22Rv1 (cell line): ENCODE results near the gene CNTNAP4.

Experiments used
- H3K27ac ChIP-seq: fragments of 450-650 bp; 2 replicates; pipeline ENCODE4 v1.5.1; 2017
- CTCF ChIP-seq: fragments of 450-650 bp; IDR thresholded peaks from 2 replicates; pipeline ENCODE4 v1.5.1; 2017; ENCODE audit warnings: mild to moderate bottlenecking
- ZFX ChIP-seq: fragments of 450-650 bp; IDR thresholded peaks from 2 replicates; pipeline ENCODE4 v1.6.1; 2017; ENCODE audit warnings: antibody characterized with exemption, borderline replicate concordance

The CNTNAP4 gene

DNA sequence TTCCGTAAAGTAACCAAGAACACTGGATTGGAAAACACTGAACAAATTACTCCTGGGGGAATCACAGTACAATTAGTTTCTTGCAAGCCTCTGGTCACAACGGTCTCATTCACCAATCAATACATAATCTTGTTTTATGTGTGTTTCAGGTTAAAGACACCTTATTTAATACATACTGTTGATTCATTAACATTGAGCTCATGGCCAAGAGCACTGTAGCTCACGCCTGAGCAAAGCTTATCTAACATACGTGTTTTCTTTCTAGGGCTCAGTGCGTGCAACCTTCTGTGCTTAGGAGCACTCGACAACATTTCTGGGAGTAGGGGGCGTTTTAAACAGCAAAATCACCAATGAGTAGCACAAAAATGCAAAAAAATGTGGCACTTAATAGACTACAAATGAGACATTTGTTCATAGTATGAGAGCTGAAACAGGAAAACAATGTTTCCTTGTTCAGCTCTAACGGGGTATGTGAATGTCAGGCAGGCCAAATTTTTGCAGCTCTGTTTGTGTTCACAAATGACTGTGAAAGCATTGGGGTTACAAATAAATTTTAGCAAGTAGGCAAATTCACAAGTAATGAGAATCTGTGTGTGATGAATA is 206.2 kb downstream of the CNTNAP4 start:
- no peak overlapping the region for H3K27ac ChIP-seq
- TF ChIP-seq ZFX: no peak
- no peak for TF ChIP-seq CTCF

- H3K27ac ChIP-seq: no peak overlapping the region
- no peak for TF ChIP-seq CTCF
- TF ChIP-seq ZFX: no peak
Observed at GRCh38 chr16:76484020-76484419, 206.8 kb downstream of the CNTNAP4 start.

DNA sequence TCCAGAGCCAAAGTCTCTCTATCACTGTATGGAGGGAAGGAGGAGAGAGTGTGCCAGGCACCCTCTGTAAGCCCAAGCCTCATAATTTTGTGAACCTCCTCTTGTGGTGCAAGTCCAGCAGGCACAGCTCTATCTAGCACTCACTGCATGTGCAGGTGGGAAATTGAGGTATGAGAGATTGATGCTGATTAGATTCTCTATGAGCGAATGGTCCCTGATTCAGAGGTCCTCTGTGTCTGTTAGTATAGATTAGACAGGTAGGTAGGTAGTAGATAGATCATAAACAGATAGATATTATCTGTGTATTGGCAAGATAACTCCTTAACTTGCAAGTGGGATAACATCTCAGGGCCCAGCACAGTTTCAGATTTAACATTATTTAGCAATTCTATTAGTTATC is 209.5 kb downstream of the CNTNAP4 start:
- TF ChIP-seq CTCF: no peak
- no peak for TF ChIP-seq ZFX
- no peak overlapping the region for H3K27ac ChIP-seq

DNA sequence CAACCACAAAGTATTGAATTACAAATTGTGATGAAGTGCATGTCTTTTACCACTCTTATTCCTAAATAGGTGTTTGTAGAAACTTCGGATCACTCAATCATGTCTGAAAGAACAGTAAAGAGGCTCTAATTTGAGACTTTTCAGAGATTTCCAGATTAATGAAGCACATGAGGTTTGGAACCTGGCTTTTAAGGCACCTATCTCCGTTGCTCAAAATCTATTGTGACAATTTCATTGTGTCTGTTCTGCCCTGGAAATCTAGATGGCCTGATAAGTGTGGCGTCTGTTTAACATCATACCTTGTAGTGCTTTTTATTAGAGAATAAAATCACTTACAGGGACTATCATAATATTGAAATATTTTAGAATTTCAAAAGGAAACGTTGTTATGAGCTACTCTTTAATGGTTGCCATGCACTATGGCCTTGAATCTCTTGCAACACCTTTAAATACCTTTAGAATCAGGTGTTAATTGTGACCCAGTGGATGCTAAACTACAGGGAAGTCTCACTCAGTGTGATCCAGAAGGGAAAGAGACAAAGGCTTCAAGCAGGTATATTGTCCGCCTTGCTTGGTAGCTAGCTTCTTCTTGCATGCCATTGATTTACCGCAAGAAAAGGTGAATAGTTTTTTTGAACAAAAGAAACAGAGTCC is 210.3 kb downstream of the CNTNAP4 start:
- H3K27ac ChIP-seq: no peak overlapping the region
- TF ChIP-seq CTCF (no peak), ZFX (no peak)

DNA sequence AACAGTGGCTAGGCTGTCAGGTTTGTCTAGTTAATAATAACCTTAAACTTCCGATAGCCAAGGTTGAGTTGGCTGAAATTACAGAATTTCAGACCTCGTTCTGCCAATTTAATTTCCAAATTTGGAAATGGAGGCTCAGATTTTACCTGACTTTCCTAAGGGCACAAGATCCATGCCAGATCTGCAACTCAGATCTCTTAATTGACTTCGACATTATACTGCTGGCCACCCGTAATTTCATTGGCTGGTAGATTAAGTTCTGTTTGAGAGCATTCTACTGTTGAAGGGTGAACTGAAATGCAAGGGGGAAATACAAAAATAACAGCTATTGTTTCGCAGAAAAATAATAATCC is 210.8 kb downstream of the CNTNAP4 start:
- no peak for TF ChIP-seq CTCF
- no peak for TF ChIP-seq ZFX
- no peak overlapping the region for H3K27ac ChIP-seq

DNA sequence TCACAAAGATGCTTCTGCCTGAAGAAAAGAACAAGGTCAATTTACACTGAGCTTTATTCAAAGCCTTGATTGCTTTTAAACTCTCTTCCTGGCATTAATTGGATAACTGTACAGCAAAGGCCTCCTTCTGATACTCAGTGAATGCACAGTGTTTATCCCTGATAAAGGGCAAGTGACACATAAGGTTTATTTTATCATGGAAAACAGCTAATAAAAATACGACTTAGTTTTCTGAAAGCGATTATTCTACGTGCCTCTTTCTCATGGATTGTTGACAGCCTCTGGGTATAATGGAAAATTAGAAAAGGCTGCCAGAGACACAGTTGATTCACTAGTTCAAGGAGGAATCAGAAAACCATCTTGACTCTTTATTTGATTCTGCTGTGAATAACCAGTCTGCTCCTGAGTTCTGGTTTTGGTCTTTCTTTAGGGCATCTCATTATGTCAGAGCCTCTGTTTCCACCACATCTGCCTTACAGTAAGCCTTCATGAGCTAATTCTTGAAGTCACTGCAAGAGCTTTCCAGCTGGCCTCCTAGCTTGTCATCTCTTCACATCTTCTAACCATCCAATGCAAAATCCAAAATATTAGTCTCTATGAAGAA is 212.9 kb downstream of the CNTNAP4 start:
- TF ChIP-seq ZFX (no peak), CTCF (no peak)
- H3K27ac ChIP-seq: no peak overlapping the region

GRCh38 chr16:76500006-76500405 is 222.8 kb downstream of the CNTNAP4 start:
- TF ChIP-seq CTCF (no peak), ZFX (no peak)
- H3K27ac ChIP-seq: no peak overlapping the region
